Keratinocyte (primary cell): ENCODE results near the gene ZNF132. TPM values are rescaled to one million over a fixed set of nuclear protein-coding genes. Genes with fewer than 3 reads are reported as not detected.
A peak's percentile ranks its signal among the peaks of the same experiment; 100 is the strongest.

Experiments used
- DNase-seq: peaks from one replicate; pipeline ENCODE4 v3.0.0-alpha.2; 2011; ENCODE audit warnings: low read depth, missing footprints, low spot score
- FAIRE-seq: peaks from 2 replicates; lab custom pipeline; 2011; peaks lifted over from hg19 to GRCh38; lab: Jason Lieb, UNC
- H2AFZ ChIP-seq: 2 replicates; pipeline ENCODE4 v1.6.0; 2012; ENCODE audit warnings: low read length, control low read depth, inconsistent platforms; ENCODE audit not compliant: control insufficient read depth
- H3K27ac ChIP-seq: 2 replicates; pipeline ENCODE4 v1.5.1; 2011; ENCODE audit warnings: low read length; ENCODE audit not compliant: control insufficient read depth, insufficient read depth
- H3K27me3 ChIP-seq: 3 replicates; pipeline ENCODE4 v1.6.0; 2011; ENCODE audit warnings: low read length; ENCODE audit not compliant: control insufficient read depth, insufficient read depth; ENCODE audit errors: extremely low read depth
- H3K36me3 ChIP-seq, 2 experiments: 2 replicates in 1 of 2; 3 replicates in 1 of 2; pipeline ENCODE4 v1.5.1; 2011; ENCODE audit warnings: low read length in 2 of 2, mild to moderate bottlenecking in 1 of 2; ENCODE audit not compliant: control insufficient read depth in 2 of 2, insufficient read depth in 2 of 2; ENCODE audit errors: extremely low read depth in 1 of 2
- H3K4me1 ChIP-seq: 3 replicates; pipeline ENCODE4 v1.5.1; 2011; ENCODE audit warnings: low read length; ENCODE audit not compliant: control insufficient read depth, insufficient read depth; ENCODE audit errors: extremely low read depth
- H3K4me2 ChIP-seq: 3 replicates; pipeline ENCODE4 v1.6.0; 2011; ENCODE audit warnings: low read depth, low read length; ENCODE audit not compliant: control insufficient read depth, insufficient read depth; ENCODE audit errors: extremely low read depth
- H3K4me3 ChIP-seq, 3 experiments: fragments of 200-600 bp in 1 of 3; sonication (generic) in 1 of 3; 2 replicates in 2 of 3; 3 replicates in 1 of 3; pipeline ENCODE4 v1.5.1; 2011 to 2016; ENCODE audit warnings: low read length in 3 of 3, mild to moderate bottlenecking in 3 of 3, control low read depth in 2 of 3, inconsistent platforms in 1 of 3, low read depth in 1 of 3, mixed read lengths in 1 of 3, mixed run types in 1 of 3, moderate library complexity in 1 of 3; ENCODE audit not compliant: control insufficient read depth in 2 of 3, insufficient read depth in 2 of 3; ENCODE audit errors: extremely low read depth in 1 of 3
- H3K79me2 ChIP-seq: 2 replicates; pipeline ENCODE4 v1.6.0; 2012; ENCODE audit warnings: low read length; ENCODE audit not compliant: control insufficient read depth, insufficient read depth
- H3K9ac ChIP-seq: 3 replicates; pipeline ENCODE4 v1.6.0; 2011; ENCODE audit warnings: low read length; ENCODE audit not compliant: control insufficient read depth, insufficient read depth; ENCODE audit errors: extremely low read depth
- H3K9me1 ChIP-seq: 3 replicates; pipeline ENCODE4 v1.6.0; 2011; ENCODE audit warnings: low read length; ENCODE audit not compliant: control insufficient read depth, insufficient read depth; ENCODE audit errors: extremely low read depth
- H3K9me3 ChIP-seq: 2 replicates; pipeline ENCODE4 v1.5.1; 2012; ENCODE audit warnings: low read depth, low read length; ENCODE audit not compliant: control insufficient read depth
- H4K20me1 ChIP-seq: 3 replicates; pipeline ENCODE4 v1.6.0; 2011; ENCODE audit warnings: low read length; ENCODE audit not compliant: control insufficient read depth, insufficient read depth; ENCODE audit errors: extremely low read depth
- EZH2 ChIP-seq: IDR thresholded peaks from one replicate; pipeline ENCODE4 v1.6.1; 2012; ENCODE audit warnings: inconsistent platforms, mild to moderate bottlenecking, low read length, moderate library complexity
- dilution Hi-C: fragments of 300-500 bp; cut with MboI; formaldehyde crosslinking; loops from one replicate; pipeline ENCODE4 v1.7.0; 2020; ENCODE audit warnings: low sequenced_read_pairs; ENCODE audit not compliant: extremely low pct_ligation_motif_present
- polyA plus RNA-seq, 5 experiments: library from polyadenylated mRNA; depleted of rRNA in 3 of 5; stranded (reverse) in 3 of 5; stranded (forward) in 1 of 5; unstranded in 1 of 5; fragments of >200 nt; gene quantifications; 1 replicate in 1 of 5; 2 replicates in 3 of 5; 3 replicates in 1 of 5; pipeline versions ENCODE4 v1.2.1 to v1.2.3, GENCODE V29; 2011 to 2012; ENCODE audit warnings: missing spikeins in 2 of 5, low read depth in 1 of 5, low replicate concordance in 1 of 5
- TF ChIP-seq, protein P1 (sequence below), 3 experiments: IDR thresholded peaks in 1 of 3; conservative IDR thresholded peaks in 1 of 3; optimal IDR thresholded peaks in 1 of 3; 2 replicates in 2 of 3; 3 replicates in 1 of 3; pipeline versions ENCODE3 to v1.5.1; 2011; ENCODE audit warnings: low read length in 3 of 3, mild to moderate bottlenecking in 3 of 3, moderate library complexity in 2 of 3, control low read depth in 1 of 3, inconsistent platforms in 1 of 3; ENCODE audit not compliant: insufficient read depth in 2 of 3; ENCODE audit errors: extremely low read depth in 1 of 3

Gene ZNF132
- polyA plus RNA-seq, 1 donor (not counting 4 experiments of a cell fraction or from before 2014, with no cell fraction given) = 1.6 TPM

DNA sequence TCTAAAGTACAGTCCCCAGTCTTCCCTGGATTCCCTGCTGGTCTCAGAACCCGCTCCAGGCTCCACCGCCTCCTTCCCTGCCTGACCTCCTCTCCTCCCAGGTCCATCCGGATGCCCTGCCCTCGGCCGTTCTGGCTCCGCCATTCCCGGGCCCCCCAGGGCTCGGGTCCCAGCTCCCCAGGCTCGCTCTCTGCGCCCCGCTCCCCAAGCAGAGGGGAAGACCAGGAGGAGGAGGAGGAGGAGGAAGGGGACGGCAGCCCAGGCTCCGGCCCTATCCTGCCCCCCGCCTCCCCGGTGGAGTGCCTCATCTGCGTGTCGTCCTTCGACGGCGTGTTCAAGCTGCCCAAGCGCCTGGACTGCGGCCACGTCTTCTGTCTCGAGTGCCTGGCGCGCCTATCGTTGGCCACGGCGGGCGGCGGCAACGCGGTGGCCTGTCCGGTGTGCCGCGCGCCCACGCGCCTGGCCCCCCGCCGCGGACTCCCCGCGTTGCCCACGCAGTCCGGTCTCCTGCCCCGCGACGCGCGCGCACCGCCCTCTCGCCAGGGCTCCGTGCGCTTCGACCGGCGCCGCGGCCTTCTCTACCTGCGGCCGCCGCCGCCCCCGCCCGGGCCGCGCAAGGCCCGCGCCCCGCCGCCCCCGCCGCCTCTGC is 43.9 kb downstream of the ZNF132 start:
- Histone ChIP-seq H3K9me1 (peaks cover 5% of the 10 kb centered on the region), H3K27ac (no peak overlapping the region), H2AFZ (no peak overlapping the region), H3K9me3 (no peaks in the 10 kb centered on the region), H4K20me1 (peaks cover 34% of the 10 kb centered on the region), H3K4me1 (peaks cover 38% of the 10 kb centered on the region), H3K4me2 (peak overlapping the region; percentile 29), H3K4me3 (peak overlapping the region in 1 of 3 experiments; percentile 12), H3K79me2 (peaks cover 21% of the 10 kb centered on the region), H3K36me3 (peaks cover 18 to 22% of the 10 kb centered on the region in 2 experiments), H3K9ac (no peak overlapping the region), H3K27me3 (no peaks in the 10 kb centered on the region)
- no peak for DNase-seq
- TF ChIP-seq, protein P1, sequence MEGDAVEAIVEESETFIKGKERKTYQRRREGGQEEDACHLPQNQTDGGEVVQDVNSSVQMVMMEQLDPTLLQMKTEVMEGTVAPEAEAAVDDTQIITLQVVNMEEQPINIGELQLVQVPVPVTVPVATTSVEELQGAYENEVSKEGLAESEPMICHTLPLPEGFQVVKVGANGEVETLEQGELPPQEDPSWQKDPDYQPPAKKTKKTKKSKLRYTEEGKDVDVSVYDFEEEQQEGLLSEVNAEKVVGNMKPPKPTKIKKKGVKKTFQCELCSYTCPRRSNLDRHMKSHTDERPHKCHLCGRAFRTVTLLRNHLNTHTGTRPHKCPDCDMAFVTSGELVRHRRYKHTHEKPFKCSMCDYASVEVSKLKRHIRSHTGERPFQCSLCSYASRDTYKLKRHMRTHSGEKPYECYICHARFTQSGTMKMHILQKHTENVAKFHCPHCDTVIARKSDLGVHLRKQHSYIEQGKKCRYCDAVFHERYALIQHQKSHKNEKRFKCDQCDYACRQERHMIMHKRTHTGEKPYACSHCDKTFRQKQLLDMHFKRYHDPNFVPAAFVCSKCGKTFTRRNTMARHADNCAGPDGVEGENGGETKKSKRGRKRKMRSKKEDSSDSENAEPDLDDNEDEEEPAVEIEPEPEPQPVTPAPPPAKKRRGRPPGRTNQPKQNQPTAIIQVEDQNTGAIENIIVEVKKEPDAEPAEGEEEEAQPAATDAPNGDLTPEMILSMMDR (optimal IDR thresholded peaks at IDR 0.05 in 1 of 3, IDR thresholded peaks at IDR 0.05 in 1 of 3, conservative IDR thresholded peaks at IDR 0.05 in 1 of 3; ENCODE audit: extremely low read depth in 1 of 3, insufficient read depth in 2 of 3, low read length in 3 of 3) = no peak
- TF ChIP-seq EZH2 = no peak
- no peak for FAIRE-seq
- dilution Hi-C loops = no loop called here

DNA sequence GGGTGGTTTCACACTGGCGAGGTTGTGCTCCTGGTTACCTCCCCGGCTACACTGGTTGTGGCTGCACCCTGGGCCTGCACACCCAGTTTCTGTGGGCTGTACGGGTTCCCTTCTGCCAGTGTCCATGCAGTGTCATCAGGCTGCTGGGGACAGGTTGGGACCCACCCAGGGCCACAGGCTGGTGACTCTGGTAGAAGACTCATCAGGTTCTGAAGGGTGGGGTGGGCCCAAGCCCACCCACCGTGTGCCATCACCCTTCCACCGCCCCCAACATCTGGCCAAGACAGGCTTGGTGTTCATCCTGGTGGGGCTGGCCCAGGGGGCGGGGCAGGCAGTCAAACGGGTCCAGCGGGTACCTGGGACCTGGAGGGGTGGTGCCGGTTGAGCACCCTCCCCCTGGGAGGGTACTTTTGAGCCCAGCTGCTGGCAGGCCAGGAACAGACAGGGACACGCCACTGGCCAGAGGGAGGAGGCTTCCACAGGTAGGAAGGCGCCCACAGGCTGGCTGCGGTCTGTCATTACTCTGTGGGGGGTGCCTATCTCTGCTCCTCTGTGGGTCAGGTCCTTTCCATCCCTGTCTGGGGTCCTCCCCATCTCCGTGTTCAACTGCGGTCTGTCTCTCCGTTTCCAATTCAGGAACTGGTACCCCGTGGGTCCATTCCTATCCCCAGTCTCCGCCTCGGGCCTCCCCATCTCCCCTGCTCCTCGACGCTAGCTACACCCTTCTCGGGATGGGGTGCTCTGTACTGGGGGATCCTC is 44.6 kb downstream of the ZNF132 start, which contains the start of gene RNF225:
RNF225 (plus strand) TSS at position 437 of the 759 bp plus-strand sequence. CDS start 434 bp downstream, outside the sequence.
- Histone ChIP-seq H3K79me2 (peaks cover 28% of the 10 kb centered on the region), H3K9ac (no peak within 1 kb of the TSS), H3K9me1 (peaks cover 5% of the 10 kb centered on the region), H3K36me3 (peaks cover 22 to 29% of the 10 kb centered on the region in 2 experiments), H3K27me3 (no peaks in the 10 kb centered on the region), H2AFZ (no peak within 1 kb of the TSS), H3K4me2 (peak within 1 kb of the TSS; percentile 29), H3K4me1 (peaks cover 35% of the 10 kb centered on the region), H3K9me3 (no peaks in the 10 kb centered on the region), H3K27ac (peak within 1 kb of the TSS; percentile 25), H4K20me1 (peaks cover 40% of the 10 kb centered on the region), H3K4me3 (peak within 1 kb of the TSS in 1 of 3 experiments; percentile 12)
- FAIRE-seq (peak; percentile 48), DNase-seq (no peak)
- TF ChIP-seq, protein P1 (optimal IDR thresholded peaks at IDR 0.05 in 1 of 3, IDR thresholded peaks at IDR 0.05 in 1 of 3, conservative IDR thresholded peaks at IDR 0.05 in 1 of 3; ENCODE audit: extremely low read depth in 1 of 3, insufficient read depth in 2 of 3, low read length in 3 of 3) = no peak
- no peak for TF ChIP-seq EZH2
- dilution Hi-C loops = no loop called here
